Esophagus (tissue), 2 donors: Measurements from ENCODE around the gene ITGAL. TPM values are rescaled to one million over a fixed set of nuclear protein-coding genes. Genes with fewer than 3 reads are reported as not detected.
"Not testable (repeated sequence)": the region's sequence is repeated elsewhere in the genome, so short reads cannot be mapped to it uniquely, and the experiment has no call there.

Experiments
- H3K27ac ChIP-seq, 2 donors: one replicate each; pipeline ENCODE4 v1.5.1; 2013; ENCODE audit warnings: low read depth in 2 of 2, mild to moderate bottlenecking in 2 of 2, inconsistent platforms in 1 of 2, low read length in 1 of 2, moderate library complexity in 1 of 2
- H3K27me3 ChIP-seq, 2 donors: one replicate each; pipeline ENCODE4 v1.6.1; 2013; ENCODE audit warnings: low read length in 2 of 2, control low read depth in 1 of 2, mild to moderate bottlenecking in 1 of 2; ENCODE audit not compliant: insufficient read depth in 2 of 2, control insufficient read depth in 1 of 2
- H3K36me3 ChIP-seq, 2 donors: one replicate each; pipeline ENCODE4 v1.6.1; 2013; ENCODE audit warnings: low read length in 1 of 2; ENCODE audit not compliant: control insufficient read depth in 2 of 2, insufficient read depth in 2 of 2
- H3K4me1 ChIP-seq, 2 donors: one replicate each; pipeline ENCODE4 v1.6.1; 2013; ENCODE audit warnings: low read length in 1 of 2; ENCODE audit not compliant: control insufficient read depth in 2 of 2, insufficient read depth in 2 of 2
- H3K4me3 ChIP-seq, 2 donors: one replicate each; pipeline ENCODE4 v1.5.1; 2013; ENCODE audit warnings: low read length in 2 of 2, mild to moderate bottlenecking in 2 of 2, low read depth in 1 of 2, moderate library complexity in 1 of 2
- H3K9me3 ChIP-seq, 2 donors: one replicate each; pipeline ENCODE4 v1.6.1; 2013; ENCODE audit warnings: mild to moderate bottlenecking in 2 of 2, low read depth in 1 of 2, low read length in 1 of 2, moderate library complexity in 1 of 2; ENCODE audit not compliant: control insufficient read depth in 2 of 2, insufficient read depth in 1 of 2
- WGBS, 2 donors: extraction: QIAGEN DNeasy Blood & Tissue Kit; methylation state at CpG; one replicate each; pipeline ENCODE4 v1.1.7; 2013; 5-methylcytosine and 5-hydroxymethylcytosine counted together
- polyA plus RNA-seq, 2 donors: library from polyadenylated mRNA; stranded (reverse); fragments of 200-250 nt; gene quantifications; one replicate each; pipeline ENCODE4 v1.2.3, GENCODE V29; 2013
- donor health status: healthy with polysubstance abuse.
- donor health status: Bipolar disorder and iron deficiency.

Gene ITGAL
- polyA plus RNA-seq, 2 donors: 2.2 to 2.5 TPM

DNA sequence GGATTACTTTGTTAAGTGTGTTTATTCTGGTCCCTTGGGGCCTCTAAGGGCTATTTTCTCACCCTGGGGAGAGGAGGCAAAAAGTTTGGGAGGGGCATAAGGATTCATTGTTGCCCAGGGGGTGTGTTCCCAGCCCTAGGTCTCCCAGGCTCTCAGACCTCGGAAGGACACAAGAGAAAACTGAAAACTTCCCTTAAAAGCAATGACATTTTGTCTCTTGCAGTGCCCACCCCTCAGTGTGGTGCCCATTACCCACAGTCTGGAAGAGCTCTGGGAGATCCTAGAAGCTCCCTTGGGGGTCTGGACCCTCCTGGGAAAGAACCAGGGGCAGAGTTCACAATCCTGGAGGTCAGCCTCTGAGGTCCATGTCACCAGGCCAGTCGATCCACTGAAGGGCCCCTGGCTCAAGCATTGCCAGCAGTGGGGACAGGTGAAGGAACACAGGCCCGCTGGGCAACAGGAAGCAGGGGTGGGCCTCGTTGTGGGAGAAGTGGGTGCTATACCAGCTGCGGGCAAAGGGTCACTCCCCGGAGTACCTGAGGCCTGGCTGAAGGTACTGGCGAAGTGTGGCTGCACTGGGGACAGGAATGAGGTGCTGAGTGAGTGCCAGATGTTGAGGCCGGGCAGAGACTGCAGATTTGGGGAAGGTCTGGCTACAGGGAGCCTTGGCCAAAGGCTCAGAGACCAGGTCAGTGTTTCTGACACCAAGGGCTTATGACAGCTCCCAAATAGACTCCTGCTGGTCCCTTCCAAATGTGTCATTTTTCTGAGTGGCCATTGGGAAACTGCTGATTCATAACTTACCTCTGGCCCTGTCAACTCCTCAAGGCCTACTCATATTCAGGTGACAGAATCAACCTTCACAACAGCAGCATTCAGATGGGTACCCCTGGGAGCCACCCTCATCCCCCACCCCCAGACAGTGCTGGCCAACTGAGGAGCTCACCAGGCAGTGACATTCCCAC is 66.7 kb downstream of the ITGAL start:
- H3K27ac ChIP-seq: no peak overlapping the region
- WGBS, 2 donors: 75 to 87% methylated on average over 8 of the region's 8 CpGs

DNA sequence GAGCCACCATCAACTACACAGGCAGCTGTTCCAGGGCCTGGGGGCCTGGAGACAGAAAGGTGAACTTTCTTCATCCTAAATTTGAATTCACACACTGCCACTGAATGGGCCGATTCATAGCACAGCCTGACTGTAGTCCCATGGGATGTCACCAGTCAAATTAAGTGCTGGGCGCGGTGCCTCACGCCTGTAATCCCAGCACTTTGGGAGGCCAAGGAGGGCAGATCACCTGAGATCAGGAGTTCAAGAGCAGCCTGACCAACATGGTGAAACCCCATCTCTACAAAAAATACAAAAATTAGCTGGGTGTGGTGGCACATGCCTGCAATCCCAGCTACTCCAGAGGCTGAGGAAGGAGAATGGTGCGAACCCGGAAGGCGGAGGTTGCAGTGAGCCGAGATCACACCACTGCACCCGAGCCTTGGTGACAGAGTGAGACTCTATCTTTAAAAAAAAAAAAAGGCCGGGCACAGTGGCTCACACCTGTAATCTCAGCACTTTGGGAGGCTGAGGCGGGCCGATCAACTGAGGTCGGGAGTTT is 67.5 kb downstream of the ITGAL start:
- not testable (repeated sequence) for H3K4me1 ChIP-seq, H3K4me3 ChIP-seq, H3K27ac ChIP-seq, H3K9me3 ChIP-seq, H3K36me3 ChIP-seq, H3K27me3 ChIP-seq
- 85 to 88% methylated on average over 13 of the region's 13 CpGs for WGBS, 2 donors

More for the DNA sequence above, 66.7 kb downstream of the ITGAL start:
- no peaks in the 10 kb centered on the region for H3K27me3 ChIP-seq
- no peaks in the 10 kb centered on the region for H3K36me3 ChIP-seq
- no peaks in the 10 kb centered on the region for H3K9me3 ChIP-seq
- H3K4me1 ChIP-seq: no peaks in the 10 kb centered on the region
- H3K4me3 ChIP-seq: no peak overlapping the region

DNA sequence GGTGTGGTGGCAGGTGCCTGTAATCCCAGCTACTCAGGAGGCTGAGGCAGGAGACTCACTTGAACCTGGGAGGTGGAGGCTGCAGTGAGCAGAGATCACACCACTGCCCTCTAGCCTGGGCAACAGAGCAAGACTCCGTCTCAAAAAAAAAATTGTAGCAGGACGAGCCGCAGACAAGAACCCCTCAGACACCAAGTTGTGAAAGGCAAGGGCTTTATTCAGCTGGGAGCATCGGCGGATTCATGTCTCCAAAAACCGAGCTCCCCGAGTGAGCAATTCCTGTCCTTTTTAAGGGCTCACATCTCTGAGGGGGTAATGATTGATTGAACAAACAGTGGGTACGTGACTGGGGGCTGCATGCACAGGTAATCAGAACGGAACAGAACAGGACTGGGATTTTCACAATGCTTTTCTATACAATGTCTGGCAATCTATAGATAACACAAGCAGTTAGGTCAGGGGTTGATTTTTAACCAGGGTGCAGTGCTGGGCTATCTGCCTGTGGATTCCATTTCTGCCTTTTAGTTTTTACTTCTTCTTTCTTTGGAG is 68.4 kb downstream of the ITGAL start:
- not testable (repeated sequence) for H3K4me1 ChIP-seq, H3K27ac ChIP-seq

DNA sequence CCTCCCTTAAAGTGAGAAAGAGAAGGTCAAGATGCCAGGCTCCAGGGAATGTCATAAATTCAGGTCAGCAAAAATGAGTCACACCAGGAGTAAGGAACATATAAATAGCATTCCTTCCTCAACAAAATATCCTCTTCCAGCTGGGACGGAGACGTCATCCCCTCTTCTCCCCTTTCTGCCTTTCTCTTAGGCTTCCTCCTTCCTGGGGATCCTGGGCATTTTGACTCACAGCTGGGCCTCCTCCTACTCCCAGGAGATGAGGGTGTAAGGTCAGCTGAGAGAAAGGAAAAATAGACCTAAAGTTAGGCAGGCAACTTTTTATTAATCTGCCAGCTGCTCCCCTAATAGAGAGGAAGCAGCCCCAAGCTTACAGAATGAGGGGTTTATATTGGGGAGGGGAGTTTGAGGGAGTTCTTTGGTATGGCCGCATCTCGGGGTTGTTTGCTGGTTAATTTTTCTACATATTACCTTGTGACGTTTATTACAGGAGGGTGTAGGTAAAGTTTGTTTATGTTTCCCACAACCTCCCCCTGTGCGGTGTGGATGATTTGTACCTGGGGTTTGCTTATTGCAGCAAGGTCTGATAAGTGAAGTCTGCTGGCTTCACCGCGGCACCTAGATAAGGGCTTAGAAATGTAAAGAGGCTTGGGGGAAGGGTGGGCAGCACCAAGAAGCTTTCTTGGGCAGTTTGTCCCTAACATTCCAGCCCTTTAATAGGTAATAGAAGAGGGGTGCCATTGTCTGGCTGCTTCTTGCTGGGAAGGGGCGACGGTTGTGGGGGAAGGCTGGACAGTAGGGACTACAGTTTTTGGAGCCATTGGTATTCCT is 69.2 kb downstream of the ITGAL start:
- H3K36me3 ChIP-seq: no peaks in the 10 kb centered on the region
- H3K9me3 ChIP-seq: no peaks in the 10 kb centered on the region
- no peak overlapping the region for H3K27ac ChIP-seq
- H3K4me1 ChIP-seq: no peaks in the 10 kb centered on the region
- H3K4me3 ChIP-seq: no peak overlapping the region
- 59 to 75% methylated on average over 10 of the region's 10 CpGs for WGBS, 2 donors
- H3K27me3 ChIP-seq: no peaks in the 10 kb centered on the region

More for the DNA sequence above, 68.4 kb downstream of the ITGAL start:
- not testable (repeated sequence) for H3K27me3 ChIP-seq, H3K36me3 ChIP-seq, H3K9me3 ChIP-seq, H3K4me3 ChIP-seq
- 61 to 82% methylated on average over 9 of the region's 9 CpGs for WGBS, 2 donors

DNA sequence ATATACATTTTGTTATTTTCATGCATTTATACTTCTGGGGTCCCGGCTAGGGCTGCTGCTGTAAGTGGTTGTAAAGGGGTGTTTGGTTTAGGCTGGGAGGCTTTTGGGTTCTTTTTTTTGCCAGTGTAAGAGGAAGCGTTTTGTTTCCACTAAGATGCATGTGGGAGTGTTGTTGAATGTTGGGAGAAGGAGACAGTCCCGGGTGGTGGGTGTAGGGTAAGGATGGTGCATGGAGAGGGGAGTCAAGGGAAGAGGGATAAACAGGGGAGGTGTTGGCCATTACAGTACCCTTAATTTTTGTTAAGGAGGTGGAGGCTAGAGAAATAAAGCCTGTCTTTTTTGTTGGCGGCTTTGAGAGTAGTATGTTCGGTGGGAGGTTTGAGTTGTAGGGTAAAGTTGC is 70.5 kb downstream of the ITGAL start:
- Histone ChIP-seq H3K4me1 (no peaks in the 10 kb centered on the region), H3K4me3 (no peak overlapping the region), H3K9me3 (no peaks in the 10 kb centered on the region), H3K27ac (no peak overlapping the region), H3K27me3 (no peaks in the 10 kb centered on the region), H3K36me3 (no peaks in the 10 kb centered on the region)
- whole genome bisulfite sequencing, 2 donors: 83 to 85% methylated on average over 5 of the region's 5 CpGs

DNA sequence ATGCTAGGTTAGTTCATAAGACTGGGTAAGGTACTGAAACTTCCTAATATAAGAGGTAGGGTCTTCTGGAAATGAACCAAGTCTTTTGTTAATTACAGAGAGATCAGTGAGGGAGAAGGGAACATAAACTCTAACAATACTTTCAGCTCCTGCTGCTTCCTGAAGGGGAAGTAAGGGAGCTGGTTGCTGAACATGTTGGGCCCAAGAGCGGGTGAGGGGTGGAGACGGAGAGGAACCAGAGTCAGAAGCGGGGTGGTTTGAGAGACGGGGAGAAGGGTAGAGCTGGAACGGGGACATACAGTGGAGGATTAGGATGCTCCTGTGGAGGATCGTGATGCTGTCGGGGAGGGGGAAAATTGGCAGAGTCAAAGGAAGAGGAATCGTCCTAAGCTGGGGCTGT is 73.6 kb downstream of the ITGAL start:
- Histone ChIP-seq H3K4me1 (no peaks in the 10 kb centered on the region), H3K9me3 (no peaks in the 10 kb centered on the region), H3K4me3 (no peak overlapping the region), H3K27me3 (no peaks in the 10 kb centered on the region), H3K36me3 (no peaks in the 10 kb centered on the region), H3K27ac (no peak overlapping the region)
- 84 to 89% methylated on average over 8 of the region's 8 CpGs for WGBS, 2 donors

DNA sequence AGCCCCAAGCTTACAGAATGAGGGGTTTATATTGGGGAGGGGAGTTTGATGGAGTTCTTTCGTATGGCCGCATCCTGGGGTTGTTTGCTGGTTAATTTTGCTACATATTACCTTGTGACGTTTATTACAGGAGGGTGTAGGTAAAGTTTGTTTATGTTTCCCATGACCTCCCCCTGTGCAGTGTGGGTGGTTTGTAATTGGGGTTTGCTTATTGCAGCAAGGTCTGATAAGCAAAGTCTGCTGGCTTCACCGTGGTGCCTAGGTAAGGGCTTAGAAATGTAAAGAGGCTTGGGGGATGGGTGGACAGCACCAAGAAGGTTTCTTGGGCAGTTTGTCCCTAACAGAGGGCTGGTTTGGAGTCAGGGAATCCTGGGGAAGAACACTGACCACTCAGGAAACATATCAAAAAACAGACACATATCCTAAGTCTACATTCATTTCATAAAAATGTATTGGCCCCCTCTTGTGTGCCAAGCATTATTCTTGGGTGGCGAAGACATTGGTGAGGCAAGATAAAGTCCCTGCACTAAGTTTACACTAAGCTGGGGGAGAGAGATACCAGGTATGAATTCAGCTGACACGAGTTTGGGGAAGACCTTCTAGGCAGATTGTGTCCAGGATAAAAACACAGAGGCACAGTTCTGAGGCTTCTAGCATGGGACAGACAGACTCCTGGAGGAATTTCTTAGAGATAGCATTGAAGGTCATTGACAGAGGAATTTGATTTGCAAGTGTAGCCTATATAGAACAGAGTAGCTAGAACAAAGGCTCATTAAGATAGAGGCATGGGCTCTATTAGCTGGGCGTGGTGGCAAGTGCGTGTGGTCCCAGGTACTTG is 76.1 kb downstream of the ITGAL start:
- Histone ChIP-seq H3K4me1 (peaks cover 0 to 3% of the 10 kb centered on the region in 2 donors), H3K27ac (no peak overlapping the region), H3K9me3 (no peaks in the 10 kb centered on the region), H3K36me3 (peaks cover 0 to under 1% of the 10 kb centered on the region in 2 donors), H3K4me3 (no peak overlapping the region), H3K27me3 (no peaks in the 10 kb centered on the region)
- WGBS, 2 donors: 67 to 79% methylated on average over 8 of the region's 8 CpGs

DNA sequence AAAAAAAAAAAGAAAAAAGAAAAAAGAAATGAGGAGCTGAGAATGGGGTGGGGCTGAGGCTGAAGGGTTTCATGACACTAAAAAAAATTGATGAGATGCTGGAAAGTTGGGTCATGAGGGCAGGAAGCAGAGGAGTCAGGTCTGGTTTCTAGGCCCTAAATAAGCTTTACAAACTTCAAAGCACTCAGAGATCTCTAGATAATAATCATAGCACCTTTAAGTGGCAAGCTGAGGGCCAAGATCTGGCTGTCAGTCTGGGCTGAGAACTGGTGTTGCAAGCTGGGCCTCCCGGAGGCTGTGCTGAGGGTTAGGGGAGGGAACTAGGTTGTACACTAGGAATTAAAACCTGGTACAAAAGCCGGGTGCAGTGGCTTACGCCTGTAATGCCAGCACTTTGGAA is 79.2 kb downstream of the ITGAL start:
- Histone ChIP-seq H3K36me3 (peaks cover 3 to 15% of the 10 kb centered on the region in 2 donors), H3K4me1 (peaks cover 3% of the 10 kb centered on the region in 2 donors), H3K27ac (no peak overlapping the region), H3K9me3 (no peaks in the 10 kb centered on the region), H3K27me3 (no peaks in the 10 kb centered on the region), H3K4me3 (no peak overlapping the region)
- WGBS, 2 donors: 57 to 63% methylated on average over 3 of the region's 3 CpGs

DNA sequence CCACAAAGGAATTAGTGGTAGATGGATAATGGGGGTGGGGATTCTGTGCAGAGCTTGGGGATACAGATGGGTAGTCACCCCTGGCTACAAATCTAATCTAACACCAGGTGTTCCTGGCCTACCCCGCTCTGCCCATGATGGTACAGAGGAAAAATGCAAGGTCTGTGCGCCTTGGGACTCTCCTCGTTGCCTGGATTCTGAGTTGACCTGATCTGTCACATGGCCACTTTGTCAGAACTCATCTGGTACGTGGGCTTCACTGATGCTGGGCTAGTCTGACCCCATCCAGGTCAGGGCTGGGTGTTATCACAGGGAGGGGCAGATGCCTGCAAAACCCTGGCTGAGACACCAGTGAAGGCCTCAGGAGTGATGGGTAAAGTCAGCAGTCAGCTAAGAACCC is 80.4 kb downstream of the ITGAL start:
- no peak overlapping the region for H3K4me3 ChIP-seq
- 89 to 93% methylated on average over 4 of the region's 4 CpGs for WGBS, 2 donors
- peaks cover 3 to 5% of the 10 kb centered on the region in 2 donors for H3K4me1 ChIP-seq
- H3K27me3 ChIP-seq: no peaks in the 10 kb centered on the region
- H3K27ac ChIP-seq: no peak overlapping the region
- H3K36me3 ChIP-seq: peaks cover 3 to 15% of the 10 kb centered on the region in 2 donors
- H3K9me3 ChIP-seq: no peaks in the 10 kb centered on the region
